Measurements from ENCODE around the gene ZSWIM6. TPM values are rescaled to one million over a fixed set of nuclear protein-coding genes. Genes with fewer than 3 reads are reported as not detected.

The ZSWIM6 gene
- total RNA-seq, 4 donors from 2014 or later = 13.3 to 19.4 (median 16.0) TPM

DNA sequence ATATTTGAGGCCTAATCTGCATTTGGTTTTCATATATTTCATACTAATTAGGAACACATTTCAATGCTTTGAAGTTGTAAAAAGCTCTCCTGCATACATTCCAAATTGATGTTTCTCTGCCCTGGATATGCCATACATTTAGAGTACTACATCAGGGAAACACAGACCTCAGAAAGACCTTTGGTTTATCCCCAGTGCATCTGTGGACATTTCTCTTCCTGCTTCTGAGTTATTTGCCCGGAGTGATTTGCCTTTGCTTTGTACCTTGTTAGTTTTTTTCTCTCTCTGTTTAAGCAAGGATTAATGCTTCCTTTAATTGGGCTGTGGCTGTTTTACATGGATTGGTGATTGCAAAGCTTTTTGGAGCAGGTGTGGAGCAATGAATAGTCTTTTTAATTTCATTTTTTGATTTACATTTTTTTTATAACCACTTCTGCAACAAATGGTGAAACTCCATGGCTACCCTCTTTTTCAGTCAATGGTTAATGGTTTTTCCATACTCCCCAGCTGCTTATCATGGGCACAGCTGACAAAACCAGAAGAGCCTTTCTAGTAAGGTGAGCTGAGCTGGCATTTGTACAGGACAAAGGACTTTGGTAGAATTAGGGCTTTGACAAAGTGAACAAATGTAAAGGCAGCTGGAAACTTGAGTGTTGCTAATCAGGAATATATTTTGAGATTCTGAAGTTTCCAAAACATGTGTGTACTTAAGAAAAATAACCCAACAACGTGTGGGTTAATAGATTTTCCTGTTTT is 54.2 kb downstream of the ZSWIM6 start:
- no peaks in the 10 kb centered on the region for H3K9me3 ChIP-seq
- DNase-seq = no peak
- no peak overlapping the region for H3K27ac ChIP-seq
- H3K4me3 ChIP-seq = no peak overlapping the region
- H3K36me3 ChIP-seq = no peaks in the 10 kb centered on the region
- H3K4me1 ChIP-seq = peaks cover 0 to 15% (median 0%) of the 10 kb centered on the region in 4 donors
- H3K27me3 ChIP-seq = no peaks in the 10 kb centered on the region
- TF ChIP-seq POLR2A (IDR thresholded peaks at IDR 0.05) = no peak
- TF ChIP-seq CTCF (IDR thresholded peaks at IDR 0.05) = no peak

- Histone ChIP-seq H3K9me3 (no peaks in the 10 kb centered on the region), H3K36me3 (no peaks in the 10 kb centered on the region), H3K27ac (no peak overlapping the region), H3K27me3 (no peaks in the 10 kb centered on the region), H3K4me3 (no peak overlapping the region), H3K4me1 (peaks cover 0 to 15% (median 0%) of the 10 kb centered on the region in 4 donors)
- DNase-seq = no peak
- TF ChIP-seq CTCF (IDR thresholded peaks at IDR 0.05) = no peak
- no peak for TF ChIP-seq POLR2A (IDR thresholded peaks at IDR 0.05)
Measured at GRCh38 chr5:61389609-61390008, 57.6 kb downstream of the ZSWIM6 start.

- Histone ChIP-seq H3K36me3 (no peaks in the 10 kb centered on the region), H3K27me3 (no peaks in the 10 kb centered on the region), H3K4me1 (no peaks in the 10 kb centered on the region), H3K27ac (no peak overlapping the region), H3K9me3 (no peaks in the 10 kb centered on the region), H3K4me3 (no peak overlapping the region)
- DNase-seq = no peak
- TF ChIP-seq CTCF (IDR thresholded peaks at IDR 0.05) = no peak
- no peak for TF ChIP-seq POLR2A (IDR thresholded peaks at IDR 0.05)
Measured at GRCh38 chr5:61394078-61394704, 62.1 kb downstream of the ZSWIM6 start.

- Histone ChIP-seq H3K36me3 (no peaks in the 10 kb centered on the region), H3K9me3 (no peaks in the 10 kb centered on the region), H3K4me1 (no peaks in the 10 kb centered on the region), H3K27me3 (no peaks in the 10 kb centered on the region), H3K4me3 (no peak overlapping the region), H3K27ac (no peak overlapping the region)
- TF ChIP-seq CTCF (IDR thresholded peaks at IDR 0.05) = no peak
- no peak for TF ChIP-seq POLR2A (IDR thresholded peaks at IDR 0.05)
- DNase-seq = no peak
Measured at GRCh38 chr5:61394793-61395192, 62.7 kb downstream of the ZSWIM6 start.

GRCh38 chr5:61397238-61397637 is 65.2 kb downstream of the ZSWIM6 start:
- no peaks in the 10 kb centered on the region for H3K27me3 ChIP-seq
- peaks cover 0 to 6% (median 0%) of the 10 kb centered on the region in 4 donors for H3K4me1 ChIP-seq
- no peaks in the 10 kb centered on the region for H3K36me3 ChIP-seq
- no peaks in the 10 kb centered on the region for H3K9me3 ChIP-seq
- H3K4me3 ChIP-seq = no peak overlapping the region
- DNase-seq = no peak
- TF ChIP-seq POLR2A (IDR thresholded peaks at IDR 0.05) (no peak), CTCF (IDR thresholded peaks at IDR 0.05) (no peak)
- no peak overlapping the region for H3K27ac ChIP-seq

Data from Peyer's patch (tissue), 4 donors.